NCI-H146 (cell line): ENCODE results near the gene GATAD1.
A peak's percentile ranks its signal among the peaks of the same experiment; 100 is the strongest.
"Not testable (repeated sequence)": the region's sequence is repeated elsewhere in the genome, so short reads cannot be mapped to it uniquely, and the experiment has no call there.

ENCODE experiments used
- DNase-seq: peaks from one replicate; lab custom pipeline; 2025; lab: John Stamatoyannopoulos, UW

Gene GATAD1, protein sequence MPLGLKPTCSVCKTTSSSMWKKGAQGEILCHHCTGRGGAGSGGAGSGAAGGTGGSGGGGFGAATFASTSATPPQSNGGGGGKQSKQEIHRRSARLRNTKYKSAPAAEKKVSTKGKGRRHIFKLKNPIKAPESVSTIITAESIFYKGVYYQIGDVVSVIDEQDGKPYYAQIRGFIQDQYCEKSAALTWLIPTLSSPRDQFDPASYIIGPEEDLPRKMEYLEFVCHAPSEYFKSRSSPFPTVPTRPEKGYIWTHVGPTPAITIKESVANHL

GRCh38 chr7:92447345-92448204 lies at the start of gene GATAD1:
TSS of gene GATAD1 (plus strand) at chr7:92447482. CDS start at chr7:92447730, 248 bp downstream.
- peak; percentile 97 for DNase-seq

DNA sequence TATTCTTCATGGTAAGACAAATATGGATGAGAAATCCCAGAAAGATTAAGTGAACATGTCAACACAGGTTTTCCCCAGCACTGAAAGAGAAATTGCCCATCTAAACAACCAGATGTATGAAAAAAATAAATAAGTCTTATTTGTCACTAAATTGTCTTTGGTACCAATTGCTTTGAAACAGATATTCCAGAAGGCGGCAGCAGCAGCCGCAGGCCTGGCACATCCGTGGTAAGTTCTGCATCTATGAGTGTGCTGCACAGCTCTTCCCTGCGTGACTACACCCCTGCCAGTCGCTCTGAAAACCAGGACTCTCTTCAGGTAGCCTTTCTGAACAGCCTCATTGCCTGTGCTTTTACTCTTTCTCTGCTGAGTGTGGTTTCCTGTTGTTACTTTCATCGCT lies 49.7 kb upstream of the GATAD1 start:
- DNase-seq, result no peak

DNA sequence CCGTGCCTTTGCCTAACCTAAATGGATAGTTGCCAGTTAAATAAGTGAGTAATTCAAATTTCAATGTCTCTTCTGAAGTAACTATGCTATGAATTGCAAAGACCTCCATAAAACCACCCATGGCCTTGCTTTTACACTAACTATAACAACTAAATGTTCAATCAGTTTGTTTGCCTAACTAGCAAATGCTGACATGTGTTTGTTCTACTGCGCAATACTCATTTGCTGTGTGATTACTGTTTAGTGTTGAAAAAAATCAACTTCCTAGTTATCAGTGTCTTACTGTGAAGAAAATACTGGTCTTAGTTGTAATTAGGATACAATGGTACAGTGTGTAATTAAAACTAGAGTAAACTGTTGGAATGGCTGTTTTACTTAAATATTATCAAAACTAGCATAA lies 47.3 kb upstream of the GATAD1 start:
- DNase-seq, result no peak

DNA sequence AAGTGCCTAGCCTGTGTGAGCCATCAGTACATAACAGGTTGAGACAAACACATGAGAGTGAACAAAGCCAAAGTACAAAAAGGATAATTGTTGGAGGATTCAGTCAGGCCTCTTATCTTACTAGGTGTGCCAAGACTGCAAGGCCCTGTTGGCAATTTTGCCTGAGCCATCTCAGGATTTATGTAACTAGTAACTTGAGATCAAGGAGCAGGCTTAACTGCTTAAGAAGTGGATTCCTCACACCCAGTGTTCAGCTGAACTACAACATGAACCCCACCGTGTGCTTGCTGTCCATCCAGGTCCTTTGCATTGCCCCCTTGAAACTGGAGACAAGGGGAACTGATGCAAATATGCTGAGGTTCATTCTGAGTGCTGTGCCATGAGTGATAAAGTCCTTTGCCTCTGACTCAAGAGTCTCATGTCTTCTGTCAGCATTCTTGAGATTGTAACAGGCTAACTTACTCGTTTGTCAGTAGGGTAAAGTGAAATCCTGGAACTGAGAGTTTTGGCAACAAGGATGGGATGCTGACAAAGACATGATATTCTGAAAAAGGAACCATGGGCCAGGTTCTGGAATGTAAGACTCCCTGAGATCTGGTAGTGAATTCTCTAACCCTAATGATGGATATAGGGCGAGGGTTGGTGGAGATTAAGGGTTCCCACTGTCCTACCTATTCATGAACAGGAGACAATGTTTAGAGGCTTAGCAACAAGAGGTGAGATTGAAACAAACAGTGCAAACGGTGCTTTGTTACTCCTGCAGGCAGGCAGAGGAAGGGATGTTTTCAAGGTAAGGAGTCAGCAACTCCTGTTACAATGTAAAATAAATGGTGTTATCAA lies 44.1 kb upstream of the GATAD1 start:
- no peak for DNase-seq

DNA sequence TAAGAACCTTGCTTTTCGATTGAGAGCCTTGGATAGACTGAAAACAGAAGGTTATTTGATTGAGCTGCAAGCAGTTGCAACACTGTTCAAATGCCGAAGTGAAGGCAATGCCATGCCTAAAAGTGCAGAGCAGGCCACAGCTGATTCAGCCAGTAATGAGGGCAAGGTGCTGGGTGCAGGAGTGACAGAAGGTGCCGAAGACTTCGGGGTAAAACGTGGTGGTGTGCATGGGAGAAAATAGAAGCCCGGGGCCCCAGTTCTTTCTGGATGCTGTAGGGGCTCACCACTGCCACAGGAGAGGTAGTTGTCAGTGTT lies 43.6 kb upstream of the GATAD1 start:
- DNase-seq, result no peak

- DNase-seq, result peak; percentile 47
These were observed 43.1 kb upstream of the GATAD1 start for GRCh38 chr7:92404170-92404614.

- no peak for DNase-seq
These were observed 37.9 kb upstream of the GATAD1 start for GRCh38 chr7:92409357-92409756.

- DNase-seq, result not testable (repeated sequence)
These were observed 37.1 kb upstream of the GATAD1 start for GRCh38 chr7:92410162-92410561.

GRCh38 chr7:92412745-92413144 lies 34.5 kb upstream of the GATAD1 start:
- DNase-seq, result no peak

DNA sequence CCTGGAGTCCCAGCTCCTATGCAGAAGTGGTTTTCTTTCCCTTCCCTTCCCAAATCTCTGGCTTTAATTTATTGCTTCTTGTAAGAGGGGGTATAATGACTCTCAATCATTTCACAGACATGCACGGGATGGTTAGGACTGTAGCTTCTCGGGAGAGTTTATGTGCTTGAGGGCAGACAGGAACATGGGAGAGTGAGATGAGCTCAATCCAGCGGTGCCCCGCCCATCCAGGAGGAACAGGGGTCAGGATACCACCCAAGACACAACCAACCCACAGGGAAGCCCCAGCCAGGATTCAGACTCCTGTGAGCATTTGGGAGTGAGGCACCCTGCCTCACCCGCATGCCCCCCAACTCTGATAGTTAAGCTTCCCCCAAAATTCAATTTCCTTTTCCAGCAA lies 33.7 kb upstream of the GATAD1 start:
- DNase-seq, result no peak

- no peak for DNase-seq
These were observed 32.1 kb upstream of the GATAD1 start for GRCh38 chr7:92415225-92415624.

DNA sequence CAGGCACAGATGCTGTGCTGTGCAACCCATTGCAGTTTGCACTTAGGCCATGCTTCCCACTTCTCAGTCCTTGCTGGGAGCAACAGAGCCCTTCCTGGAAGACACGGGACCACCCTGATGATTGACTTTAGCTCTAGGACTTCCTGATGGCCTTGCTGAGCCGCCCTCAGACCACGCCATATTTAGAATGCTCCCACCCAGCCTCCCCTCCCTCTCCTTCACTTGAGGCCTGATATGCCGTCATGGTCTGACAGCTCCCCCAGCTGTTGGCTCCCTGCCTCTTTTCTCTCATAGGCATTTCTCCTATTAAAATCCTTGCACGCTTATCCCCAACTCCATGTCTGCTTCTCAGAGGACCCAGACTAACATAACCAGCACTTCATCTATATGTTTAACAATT lies 29.4 kb upstream of the GATAD1 start:
- DNase-seq, result no peak

DNA sequence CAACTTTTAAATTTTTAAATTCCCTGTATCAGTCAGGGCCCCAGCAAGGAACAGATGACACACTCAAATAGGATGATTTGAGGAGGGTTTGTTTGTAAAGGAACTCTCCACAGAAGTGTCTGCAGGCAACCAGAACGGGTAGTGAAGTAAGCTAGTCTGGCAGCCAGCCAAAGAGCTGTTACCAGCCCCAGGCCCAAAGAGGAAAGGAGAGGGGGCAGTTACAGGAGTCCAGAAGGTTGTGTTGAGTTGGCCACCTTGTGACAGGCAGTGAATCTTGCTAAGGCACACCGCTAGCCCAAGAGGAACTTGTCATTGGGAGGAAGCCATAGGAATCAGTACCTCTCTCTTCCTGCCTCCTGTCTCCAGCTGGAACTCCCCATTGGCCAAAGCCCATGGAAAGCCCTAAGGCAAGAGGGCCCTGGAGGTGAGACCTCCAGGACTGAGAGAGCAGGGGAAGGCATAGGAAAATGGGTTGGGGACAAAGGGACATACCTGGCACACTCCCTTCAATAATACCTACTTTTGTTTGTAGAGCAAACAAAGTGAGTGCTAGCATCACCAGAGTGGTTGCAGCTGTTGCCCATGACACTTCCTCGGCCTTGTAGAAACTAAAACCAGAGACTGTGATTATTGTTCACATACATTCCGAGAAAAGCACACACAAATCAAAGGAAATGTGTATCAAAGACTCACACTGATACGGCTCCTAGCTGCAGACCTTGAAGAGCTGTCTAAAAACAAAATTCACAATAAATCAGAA lies 25.4 kb upstream of the GATAD1 start:
- DNase-seq, result peak; percentile 95

GRCh38 chr7:92422926-92423325 lies 24.4 kb upstream of the GATAD1 start:
- DNase-seq, result no peak

- DNase-seq, result no peak
These were observed 23.6 kb upstream of the GATAD1 start for GRCh38 chr7:92423710-92424131.

GRCh38 chr7:92425311-92425947 lies 21.9 kb upstream of the GATAD1 start:
- peak; percentile 59 for DNase-seq

- DNase-seq, result no peak
These were observed 20.1 kb upstream of the GATAD1 start for GRCh38 chr7:92427193-92427592.

DNA sequence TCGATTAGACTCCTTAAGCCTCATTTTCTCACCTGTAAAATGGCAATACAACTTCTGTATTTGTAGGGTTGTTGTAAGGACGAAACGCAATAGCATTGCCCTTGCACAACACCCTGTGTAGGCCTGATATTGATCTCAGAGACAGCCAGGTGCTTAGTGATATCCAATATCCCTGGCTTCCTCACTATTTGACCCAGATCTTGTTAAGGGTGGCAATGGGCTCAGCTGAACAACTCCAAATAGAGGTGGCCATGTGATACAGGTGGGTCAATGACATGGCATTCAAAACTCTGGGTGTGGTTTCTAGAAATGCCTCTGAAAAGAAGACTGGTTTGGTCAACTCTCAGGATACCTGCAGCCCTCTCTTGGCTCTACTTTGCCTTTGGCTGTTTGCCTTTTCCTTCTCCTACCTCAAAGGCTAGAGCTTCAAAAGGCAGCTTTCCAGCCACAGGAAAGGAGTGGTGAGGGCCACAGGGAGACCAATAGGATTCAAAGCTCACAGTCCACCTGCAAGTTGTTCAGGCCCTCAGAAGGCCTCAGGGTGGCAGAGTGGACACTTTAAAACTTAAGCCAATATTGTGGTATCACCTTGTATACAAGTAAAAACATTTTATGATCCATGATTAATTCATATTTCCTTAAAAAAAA lies 14.9 kb upstream of the GATAD1 start:
- DNase-seq, result no peak

- no peak for DNase-seq
These were observed 14.3 kb upstream of the GATAD1 start for GRCh38 chr7:92433019-92433418.

GRCh38 chr7:92435542-92435941 lies 11.7 kb upstream of the GATAD1 start:
- no peak for DNase-seq
